ENCODE data around the gene RIPK4.

GRCh38 chr21:41711416-41712007, 55.3 kb downstream of the RIPK4 start:
- TF ChIP-seq CTCF (conservative IDR thresholded peaks at IDR 0.05; ENCODE audit: low read depth, low read length) (no peak), EZH2 (IDR thresholded peaks at IDR 0.05; ENCODE audit: low read length, unreplicated experiment) (no peak), EZH2phosphoT487 (IDR thresholded peaks at IDR 0.05; ENCODE audit: borderline replicate concordance, low read length) (no peak)
